ENCODE results near the gene FAM228A.

Gene FAM228A

DNA sequence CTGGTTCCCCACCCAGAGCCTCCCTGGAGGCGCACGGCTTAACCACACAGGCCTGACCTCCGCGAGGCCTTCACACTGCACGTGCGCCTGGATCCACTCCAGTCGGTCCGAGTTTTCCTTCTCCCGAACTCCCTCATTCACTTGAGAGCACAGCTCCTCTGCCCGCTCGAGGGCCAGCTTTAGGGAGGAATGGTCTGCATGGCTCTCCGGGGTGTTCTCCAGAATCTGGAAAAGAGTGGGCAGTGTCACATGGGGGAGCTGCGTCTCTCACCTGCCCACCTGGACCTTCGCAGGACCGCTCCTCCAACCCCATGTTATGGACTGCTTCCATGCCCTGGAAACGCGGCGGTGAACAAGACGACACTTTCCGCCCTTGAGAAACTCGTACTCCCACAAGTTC, 35.9 kb downstream of the FAM228A start:
- H3K4me1 ChIP-seq (ENCODE audit: insufficient read depth, low read length, poor library complexity, severe bottlenecking) = no peaks in the 10 kb centered on the region
- no peak overlapping the region for H3K4me3 ChIP-seq (ENCODE audit: low read length, poor library complexity, severe bottlenecking)
- H3K4me2 ChIP-seq (ENCODE audit: low read depth, low read length, poor library complexity, severe bottlenecking) = no peak overlapping the region
- H3F3A ChIP-seq (ENCODE audit: low read depth) = no peaks in the 10 kb centered on the region
- H3K9ac ChIP-seq (ENCODE audit: low read depth, low read length, poor library complexity, severe bottlenecking) = no peak overlapping the region
- H3K27me3 ChIP-seq (ENCODE audit: insufficient read depth, low read length, poor library complexity, severe bottlenecking) = no peaks in the 10 kb centered on the region
- H3K9me2 ChIP-seq (replicated peaks; ENCODE audit: low read depth, low read length) = no peaks in the 10 kb centered on the region
- H3K79me2 ChIP-seq (ENCODE audit: insufficient read depth, low read length) = no peaks in the 10 kb centered on the region
- peaks cover 31% of the 10 kb centered on the region; the same call in 1 of the 2 replicates for H3K36me3 ChIP-seq (ENCODE audit: insufficient read depth, low read length)
- H4K20me1 ChIP-seq (ENCODE audit: insufficient read depth, low read length, poor library complexity, severe bottlenecking) = no peaks in the 10 kb centered on the region
- no peaks in the 10 kb centered on the region for H3K9me3 ChIP-seq (ENCODE audit: insufficient read depth, low read depth, low read length)
- H2AFZ ChIP-seq (ENCODE audit: low read length) = no peak overlapping the region
- TF ChIP-seq, protein P1, sequence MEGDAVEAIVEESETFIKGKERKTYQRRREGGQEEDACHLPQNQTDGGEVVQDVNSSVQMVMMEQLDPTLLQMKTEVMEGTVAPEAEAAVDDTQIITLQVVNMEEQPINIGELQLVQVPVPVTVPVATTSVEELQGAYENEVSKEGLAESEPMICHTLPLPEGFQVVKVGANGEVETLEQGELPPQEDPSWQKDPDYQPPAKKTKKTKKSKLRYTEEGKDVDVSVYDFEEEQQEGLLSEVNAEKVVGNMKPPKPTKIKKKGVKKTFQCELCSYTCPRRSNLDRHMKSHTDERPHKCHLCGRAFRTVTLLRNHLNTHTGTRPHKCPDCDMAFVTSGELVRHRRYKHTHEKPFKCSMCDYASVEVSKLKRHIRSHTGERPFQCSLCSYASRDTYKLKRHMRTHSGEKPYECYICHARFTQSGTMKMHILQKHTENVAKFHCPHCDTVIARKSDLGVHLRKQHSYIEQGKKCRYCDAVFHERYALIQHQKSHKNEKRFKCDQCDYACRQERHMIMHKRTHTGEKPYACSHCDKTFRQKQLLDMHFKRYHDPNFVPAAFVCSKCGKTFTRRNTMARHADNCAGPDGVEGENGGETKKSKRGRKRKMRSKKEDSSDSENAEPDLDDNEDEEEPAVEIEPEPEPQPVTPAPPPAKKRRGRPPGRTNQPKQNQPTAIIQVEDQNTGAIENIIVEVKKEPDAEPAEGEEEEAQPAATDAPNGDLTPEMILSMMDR (conservative IDR thresholded peaks at IDR 0.05; ENCODE audit: low read length) = no peak
- TF ChIP-seq EZH2phosphoT487 (IDR thresholded peaks at IDR 0.05; ENCODE audit: borderline replicate concordance) = no peak

DNA sequence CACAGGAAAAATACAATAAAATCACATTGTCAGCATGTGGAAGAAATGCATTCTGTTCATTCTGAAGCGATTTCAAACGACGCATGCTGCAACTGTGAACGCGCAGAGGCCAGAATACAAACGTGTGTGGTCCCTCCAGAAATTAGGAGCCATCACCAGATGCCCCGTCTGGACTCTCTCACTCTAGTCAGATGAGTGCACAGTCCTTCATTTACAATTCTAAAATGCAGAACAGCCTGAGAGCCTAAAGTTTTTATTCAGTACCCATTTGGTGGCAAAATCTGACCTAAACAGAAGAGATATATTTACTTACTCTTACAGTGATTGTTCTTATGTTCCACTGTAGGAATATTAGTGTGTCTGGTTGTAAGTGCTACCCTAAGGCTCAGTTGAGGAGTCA, 36.6 kb downstream of the FAM228A start:
- H3K9me3 ChIP-seq (ENCODE audit: insufficient read depth, low read depth, low read length) = no peaks in the 10 kb centered on the region
- no peak overlapping the region for H3K4me3 ChIP-seq (ENCODE audit: low read length, poor library complexity, severe bottlenecking)
- H3K9me2 ChIP-seq (replicated peaks; ENCODE audit: low read depth, low read length) = no peaks in the 10 kb centered on the region
- H2AFZ ChIP-seq (ENCODE audit: low read length) = no peak overlapping the region
- no peaks in the 10 kb centered on the region for H3F3A ChIP-seq (ENCODE audit: low read depth)
- no peak for TF ChIP-seq EZH2phosphoT487 (IDR thresholded peaks at IDR 0.05; ENCODE audit: borderline replicate concordance)
- TF ChIP-seq, protein P1 (conservative IDR thresholded peaks at IDR 0.05; ENCODE audit: low read length) = no peak
- no peak overlapping the region for H3K9ac ChIP-seq (ENCODE audit: low read depth, low read length, poor library complexity, severe bottlenecking)
- H3K4me2 ChIP-seq (ENCODE audit: low read depth, low read length, poor library complexity, severe bottlenecking) = no peak overlapping the region
- H3K36me3 ChIP-seq (ENCODE audit: insufficient read depth, low read length) = peaks cover 36% of the 10 kb centered on the region; the same call in 1 of the 2 replicates
- no peaks in the 10 kb centered on the region for H3K27me3 ChIP-seq (ENCODE audit: insufficient read depth, low read length, poor library complexity, severe bottlenecking)
- H3K79me2 ChIP-seq (ENCODE audit: insufficient read depth, low read length) = no peaks in the 10 kb centered on the region
- H3K4me1 ChIP-seq (ENCODE audit: insufficient read depth, low read length, poor library complexity, severe bottlenecking) = no peaks in the 10 kb centered on the region
- no peaks in the 10 kb centered on the region for H4K20me1 ChIP-seq (ENCODE audit: insufficient read depth, low read length, poor library complexity, severe bottlenecking)

DNA sequence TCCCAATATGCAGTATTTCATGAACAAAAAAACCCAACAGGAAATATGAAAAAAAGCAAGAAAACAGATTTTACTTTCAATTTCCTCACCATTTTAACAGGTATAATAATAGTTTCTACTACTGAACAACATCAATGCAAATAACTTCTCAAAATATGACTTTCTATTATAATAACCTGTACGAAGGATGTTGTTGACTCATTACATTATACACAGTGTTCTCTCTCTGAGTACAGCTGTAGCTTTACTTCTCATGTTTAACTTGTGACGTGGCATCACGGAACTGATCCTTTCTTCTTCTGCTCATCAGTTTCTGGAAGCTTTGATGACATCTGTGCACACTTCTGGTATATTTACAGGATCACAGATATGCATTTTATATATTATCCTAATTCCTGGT, 40.0 kb downstream of the FAM228A start:
- H3F3A ChIP-seq (ENCODE audit: low read depth) = no peaks in the 10 kb centered on the region
- H3K9ac ChIP-seq (ENCODE audit: low read depth, low read length, poor library complexity, severe bottlenecking) = no peak overlapping the region
- H3K27me3 ChIP-seq (ENCODE audit: insufficient read depth, low read length, poor library complexity, severe bottlenecking) = no peaks in the 10 kb centered on the region
- H3K36me3 ChIP-seq (ENCODE audit: insufficient read depth, low read length) = peaks cover 31% of the 10 kb centered on the region; the same call in 1 of the 2 replicates
- no peaks in the 10 kb centered on the region for H3K9me3 ChIP-seq (ENCODE audit: insufficient read depth, low read depth, low read length)
- H3K79me2 ChIP-seq (ENCODE audit: insufficient read depth, low read length) = no peaks in the 10 kb centered on the region
- H4K20me1 ChIP-seq (ENCODE audit: insufficient read depth, low read length, poor library complexity, severe bottlenecking) = no peaks in the 10 kb centered on the region
- H3K4me2 ChIP-seq (ENCODE audit: low read depth, low read length, poor library complexity, severe bottlenecking) = no peak overlapping the region
- no peak overlapping the region for H2AFZ ChIP-seq (ENCODE audit: low read length)
- no peak overlapping the region for H3K4me3 ChIP-seq (ENCODE audit: low read length, poor library complexity, severe bottlenecking)
- no peaks in the 10 kb centered on the region for H3K4me1 ChIP-seq (ENCODE audit: insufficient read depth, low read length, poor library complexity, severe bottlenecking)
- TF ChIP-seq, protein P1 (conservative IDR thresholded peaks at IDR 0.05; ENCODE audit: low read length) = no peak
- no peak for TF ChIP-seq EZH2phosphoT487 (IDR thresholded peaks at IDR 0.05; ENCODE audit: borderline replicate concordance)
- H3K9me2 ChIP-seq (replicated peaks; ENCODE audit: low read depth, low read length) = no peaks in the 10 kb centered on the region

Measured in Loucy (cell line).